UCSD-AML1 (cell line): Measurements from ENCODE around the gene XYLT1.
"Not testable (repeated sequence)": the region's sequence is repeated elsewhere in the genome, so short reads cannot be mapped to it uniquely, and the experiment has no call there.

Experiments used
- DNase-seq: peaks from one replicate; lab custom pipeline; 2025; ENCODE audit not compliant: unreplicated experiment; lab: John Stamatoyannopoulos, UW

XYLT1 gene

GRCh38 chr16:17491140-17491662 is 20.4 kb upstream of the XYLT1 start:
- no peak for DNase-seq

DNA sequence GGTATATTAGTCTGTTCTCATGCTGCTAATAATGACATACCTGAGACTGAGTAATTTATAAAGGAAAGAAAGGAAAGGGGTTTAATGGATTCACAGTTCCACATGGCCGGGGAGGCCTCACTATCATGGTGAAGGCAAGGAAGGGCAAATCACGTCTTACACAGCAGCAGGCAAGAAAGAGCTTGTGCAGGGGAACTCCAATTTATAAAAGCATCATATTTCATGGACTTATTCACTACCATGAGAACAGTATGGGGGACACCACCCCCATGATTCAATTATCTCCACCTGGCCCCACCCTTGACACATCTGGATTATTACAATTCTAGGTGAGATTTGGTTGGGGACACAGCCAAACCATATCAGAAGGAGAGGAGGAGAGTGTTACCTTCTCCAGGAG is 17.7 kb upstream of the XYLT1 start:
- no peak for DNase-seq

DNA sequence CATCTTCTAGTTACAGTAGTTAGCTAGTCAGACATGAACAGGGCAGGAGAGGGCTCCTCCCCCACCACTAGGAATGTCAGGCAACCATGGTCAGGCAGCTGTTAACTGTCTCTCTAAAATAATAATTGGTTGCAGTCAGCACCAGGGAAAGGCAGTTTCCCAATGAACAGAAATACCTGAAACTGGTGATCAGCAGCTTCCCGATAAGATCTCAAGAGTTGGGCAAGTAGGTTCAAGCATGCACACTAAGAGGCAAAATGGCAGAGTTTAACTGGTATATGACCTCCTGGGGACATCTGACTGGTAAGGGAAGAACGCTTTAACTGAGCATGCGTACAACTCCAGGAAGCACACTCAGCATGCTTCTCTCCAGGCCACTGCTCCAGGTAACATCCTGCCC is 12.6 kb upstream of the XYLT1 start:
- no peak for DNase-seq

GRCh38 chr16:17482341-17482740 is 11.6 kb upstream of the XYLT1 start:
- DNase-seq = not testable (repeated sequence)

DNA sequence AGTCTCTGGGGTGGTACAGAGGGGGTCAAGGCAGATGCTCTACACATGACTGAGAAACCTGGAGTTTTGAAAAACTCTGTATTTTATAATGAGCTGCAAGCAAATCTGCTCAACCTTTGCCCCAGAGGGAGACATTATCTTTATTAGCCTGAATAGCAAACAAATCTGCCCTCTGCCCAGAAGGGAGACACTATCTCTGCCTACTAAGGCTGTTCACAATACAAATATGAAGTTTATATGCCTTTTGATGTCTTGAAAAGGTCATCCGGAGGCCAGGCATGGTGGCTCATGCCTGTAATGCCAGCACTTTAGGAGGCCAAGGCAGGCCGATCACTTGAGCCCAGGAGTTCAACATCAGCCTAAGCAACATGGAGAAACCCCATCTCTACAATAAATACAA is 11.0 kb upstream of the XYLT1 start:
- no peak for DNase-seq

DNA sequence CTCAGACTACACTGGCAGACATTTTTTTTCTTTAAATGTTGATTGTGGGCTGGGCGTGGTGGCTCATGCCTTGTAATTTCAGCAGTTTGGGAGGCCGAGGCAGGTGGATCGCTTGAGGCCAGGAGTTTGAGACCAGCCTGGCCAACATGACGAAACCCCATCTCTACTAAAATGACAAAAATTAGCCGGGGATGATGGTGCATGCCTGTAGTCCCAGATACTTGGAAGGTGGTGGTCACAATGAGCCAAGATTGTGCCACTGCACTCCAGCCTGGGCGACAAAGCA is 6.4 kb upstream of the XYLT1 start:
- DNase-seq = not testable (repeated sequence)

DNA sequence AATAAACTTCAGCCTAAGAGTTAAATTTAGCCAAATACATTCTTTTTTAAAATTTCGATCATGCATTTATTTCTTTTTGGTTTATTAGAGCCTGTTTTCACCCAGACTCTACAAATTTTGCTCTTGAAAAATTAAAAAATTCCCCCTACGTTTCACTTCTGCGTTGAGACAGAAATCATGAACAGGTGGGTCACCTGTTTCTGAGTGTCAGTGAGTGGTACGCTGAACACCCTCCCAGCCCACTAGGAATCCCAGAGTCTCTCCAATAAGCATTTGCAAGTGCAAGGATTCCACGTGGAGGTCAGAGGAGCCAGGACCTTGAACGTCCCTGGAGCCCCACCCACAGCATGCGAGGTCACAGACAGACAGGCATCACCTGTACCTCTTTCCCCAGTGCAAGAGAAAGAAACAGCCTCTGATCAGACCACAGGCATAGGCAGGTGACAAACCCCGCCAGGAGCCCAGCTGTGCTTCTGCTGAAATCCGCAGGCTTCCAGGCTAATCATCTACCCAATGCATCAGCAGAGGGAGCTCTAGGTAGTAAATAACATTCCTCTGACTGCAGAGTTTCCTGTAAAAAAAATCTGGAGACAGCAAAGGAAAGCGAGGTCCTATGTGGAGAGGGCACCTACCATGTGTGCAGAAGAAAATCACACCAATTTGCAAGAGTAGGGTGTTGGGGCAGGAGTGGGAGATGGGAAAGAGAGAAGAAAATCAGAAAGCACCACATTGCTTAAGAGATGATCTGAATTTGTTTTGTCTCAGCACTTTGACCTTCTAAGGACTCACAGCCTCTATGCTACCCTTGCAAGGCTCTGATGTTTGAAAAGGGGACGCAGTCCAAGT is 5.9 kb upstream of the XYLT1 start:
- peak; percentile 29 for DNase-seq

GRCh38 chr16:17475104-17475503 is 4.3 kb upstream of the XYLT1 start:
- no peak for DNase-seq

GRCh38 chr16:17474572-17474971 is 3.8 kb upstream of the XYLT1 start:
- peak; percentile 40 for DNase-seq

GRCh38 chr16:17474037-17474436 is 3.3 kb upstream of the XYLT1 start:
- DNase-seq = peak; percentile 65

DNA sequence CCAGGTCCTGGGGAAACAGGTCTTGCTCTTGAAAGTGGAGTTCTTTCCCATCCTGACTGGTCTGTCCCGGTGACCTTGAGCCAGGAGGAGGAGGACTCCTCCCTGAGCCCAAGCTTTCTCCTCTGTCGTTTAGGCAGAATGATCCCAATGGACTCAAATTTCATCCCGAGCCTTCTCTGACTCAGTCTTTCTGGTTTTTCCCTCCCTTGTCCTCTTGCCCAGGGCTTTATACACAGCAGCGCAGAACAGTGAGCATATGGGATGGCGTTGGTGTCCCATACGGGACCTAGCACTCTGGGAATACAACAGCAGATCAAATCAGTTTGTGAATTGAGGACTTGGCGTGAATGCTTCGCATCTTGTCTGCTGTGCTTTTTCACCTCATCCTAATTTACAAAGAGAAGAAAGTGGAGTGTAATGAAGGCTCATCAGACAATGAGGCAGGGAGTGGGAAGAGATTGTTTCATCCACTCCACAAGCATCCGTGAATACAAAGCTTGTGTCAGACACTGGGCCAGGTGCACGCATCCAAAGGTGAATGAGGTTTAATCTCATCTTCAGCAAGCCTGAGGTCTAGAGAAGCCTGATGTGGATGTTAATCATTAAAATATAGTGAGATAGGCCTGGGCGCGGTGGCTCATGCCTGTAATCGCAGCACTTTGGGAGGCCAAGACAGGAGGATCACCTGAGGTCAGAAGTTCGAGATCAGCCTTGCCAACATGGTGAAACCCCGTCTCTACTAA is 1.1 kb upstream of the XYLT1 start:
- DNase-seq = no peak

DNA sequence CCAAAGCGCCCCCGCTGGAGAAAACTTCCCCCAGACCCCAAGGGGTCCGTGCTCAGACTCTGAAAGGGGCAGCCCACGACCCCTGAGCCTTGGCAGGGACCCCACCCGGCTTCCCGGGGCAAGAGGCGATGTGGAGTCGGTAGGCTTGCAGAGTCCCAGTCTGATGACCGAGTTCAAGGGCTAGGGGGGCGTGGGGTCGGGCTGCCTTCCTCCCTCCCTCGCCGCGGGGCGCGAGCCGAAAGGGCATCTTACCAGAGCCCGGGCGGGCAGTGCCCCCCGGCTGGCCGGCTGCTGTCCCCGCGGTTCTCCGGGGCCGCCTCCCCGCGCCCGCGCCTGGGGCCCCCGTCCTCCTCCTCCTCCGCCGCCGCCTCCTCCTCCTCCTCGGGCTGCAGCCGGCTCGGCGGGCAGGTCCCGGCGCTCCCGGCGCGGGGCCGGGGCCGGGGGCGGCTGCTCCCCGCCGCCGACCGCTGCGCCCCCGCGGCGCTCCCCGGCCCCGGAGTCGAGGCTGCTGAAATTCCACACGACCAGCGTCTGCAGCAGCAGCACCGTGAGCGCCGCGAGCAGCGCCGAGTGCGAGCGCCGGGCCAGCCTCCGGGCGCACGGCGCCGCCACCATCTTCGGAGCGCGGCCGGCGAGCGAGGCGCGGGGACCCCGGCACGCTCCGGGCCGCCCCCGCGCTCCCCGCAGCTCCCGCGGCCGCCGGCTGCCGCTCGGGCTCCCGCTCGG is 415 bp downstream of the XYLT1 start:
- no peak for DNase-seq

DNA sequence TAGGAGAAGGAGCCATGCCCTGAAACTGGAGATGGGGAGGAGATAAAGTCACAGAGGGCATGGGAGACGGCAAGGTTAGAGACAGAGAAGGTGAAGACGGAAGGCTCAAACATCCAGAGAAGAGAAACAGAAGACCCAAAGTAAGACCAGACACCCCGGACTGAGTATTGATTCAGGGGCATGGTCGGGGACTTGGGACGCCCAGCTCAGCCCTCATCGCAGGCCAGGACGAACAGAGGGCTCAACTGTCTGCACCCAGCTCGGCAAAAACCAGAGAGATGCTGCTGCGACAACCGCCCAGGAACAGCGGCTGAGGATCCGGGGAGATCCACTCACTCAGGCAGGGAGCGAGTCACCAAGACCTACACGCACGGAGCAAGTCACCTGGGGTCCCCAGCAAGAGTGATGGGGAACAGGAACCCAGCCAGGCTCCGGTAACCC is 999 bp downstream of the XYLT1 start:
- DNase-seq = peak; percentile 30

DNA sequence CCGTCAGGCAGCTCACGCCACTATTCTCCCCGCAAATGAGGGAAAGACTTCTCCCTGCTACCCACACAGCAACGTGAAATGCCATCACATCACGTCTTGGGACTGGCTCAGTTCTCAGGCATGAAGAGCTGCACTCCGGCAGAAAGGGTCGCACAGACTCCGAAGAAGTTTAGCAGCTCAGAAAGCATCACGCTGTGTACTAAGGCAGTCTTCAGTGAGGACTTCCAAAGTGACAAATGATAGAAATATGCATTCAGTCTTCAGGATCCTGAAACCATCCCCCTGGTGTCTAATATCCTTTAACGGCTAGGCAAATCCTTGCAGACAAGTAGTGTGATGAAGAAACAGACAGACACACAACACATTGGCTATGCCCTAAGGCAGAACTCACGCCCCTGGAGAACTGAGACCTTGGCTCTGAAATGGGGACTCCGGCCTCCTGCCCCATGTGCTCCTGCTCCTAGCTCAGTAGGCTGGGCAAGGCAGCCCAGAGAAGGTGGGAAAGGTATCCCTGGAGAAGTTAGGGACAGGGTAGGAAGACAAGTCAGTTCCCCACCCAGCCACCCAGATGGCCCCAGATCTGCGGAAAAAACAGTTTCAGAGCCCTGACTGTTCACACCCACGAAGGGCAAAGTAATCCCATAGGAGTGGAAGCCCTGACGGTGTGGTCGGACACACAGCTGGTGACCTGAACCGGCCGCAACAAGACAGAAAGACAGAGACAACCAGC is 1.6 kb downstream of the XYLT1 start:
- DNase-seq = no peak

- DNase-seq = no peak
Observed at GRCh38 chr16:17468611-17469010, 2.1 kb downstream of the XYLT1 start.

GRCh38 chr16:17467923-17468540 is 2.7 kb downstream of the XYLT1 start:
- peak; percentile 42 for DNase-seq

GRCh38 chr16:17466876-17467275 is 3.9 kb downstream of the XYLT1 start:
- DNase-seq = no peak

DNA sequence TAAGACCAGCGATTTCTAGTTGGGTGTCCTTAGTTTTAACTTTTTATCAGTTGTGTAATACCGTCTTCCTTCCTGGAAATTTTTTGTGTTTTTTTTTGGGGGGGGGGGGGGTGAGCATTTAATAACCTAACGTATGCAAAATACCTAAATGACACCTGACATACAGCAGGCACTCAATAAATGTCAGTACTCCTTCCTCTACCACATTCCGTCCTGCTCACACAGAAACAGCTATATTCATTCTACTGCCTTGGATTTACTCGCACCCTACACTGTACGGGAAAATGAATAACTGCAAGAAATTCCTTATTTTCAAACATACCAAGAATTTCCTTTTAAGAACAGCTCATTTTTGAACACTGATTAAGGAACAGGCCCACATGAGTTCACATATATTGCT is 5.3 kb downstream of the XYLT1 start:
- no peak for DNase-seq

DNA sequence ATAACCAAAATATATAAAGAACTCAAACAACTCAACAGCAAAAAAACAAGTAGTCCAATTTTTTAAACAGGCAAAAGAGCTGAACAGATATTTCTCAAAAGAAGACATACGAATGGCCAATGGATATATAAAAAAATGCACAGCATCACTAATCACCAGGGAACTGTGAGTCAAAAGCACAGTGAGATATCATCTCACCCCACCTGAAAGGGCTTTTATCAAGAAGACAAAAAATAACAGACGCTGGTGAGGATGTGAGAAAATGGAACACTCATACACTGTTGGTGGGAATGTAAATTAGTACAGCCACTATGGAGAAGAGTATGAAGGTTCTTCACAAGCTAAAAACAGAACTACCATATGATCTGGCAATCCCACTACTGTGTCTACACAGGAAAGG is 7.4 kb downstream of the XYLT1 start:
- no peak for DNase-seq

GRCh38 chr16:17461951-17462729 is 8.6 kb downstream of the XYLT1 start:
- peak; percentile 60 for DNase-seq
